IMR-90 (cell line): ENCODE measurements around the gene DHRS3. TPM values are rescaled to one million over a fixed set of nuclear protein-coding genes. Genes with fewer than 3 reads are reported as not detected.
"Not testable (repeated sequence)": the region's sequence is repeated elsewhere in the genome, so short reads cannot be mapped to it uniquely, and the experiment has no call there.

Experiments
- ATAC-seq: fragments of 200-7000 bp; cut with Tn5 transposase; 2 replicates; pipeline ENCODE4 v1.9.1; 2020; ENCODE audit warnings: low read depth, mild to moderate bottlenecking, moderate library complexity
- BruUV-seq: library from RNA; stranded (reverse); fragments of 400-500 nt; replicated peaks from 2 replicates; lab custom pipeline; 2021; lab: Mats Ljungman, UMichigan
- CTCF ChIA-PET: fragments of 300-600 bp; formaldehyde crosslinking; extraction: SDS; loops from one replicate; lab custom pipeline; 2021; ENCODE audit warnings: antibody characterized with exemption; lab: Yijun Ruan, JAX
- POLR2A ChIA-PET: fragments of 300-600 bp; sonication (Branson Sonifier 250); formaldehyde crosslinking; loops from one replicate; lab custom pipeline; 2022; ENCODE audit warnings: antibody characterized with exemption; ENCODE audit not compliant: unreplicated experiment; lab: Charles Lee
- DNase-seq: peaks from one replicate; pipeline ENCODE4 v3.0.0; 2013
- H2AFZ ChIP-seq: replicated peaks from 2 replicates; pipeline ENCODE3; 2013; ENCODE audit warnings: low read length, mild to moderate bottlenecking; ENCODE audit not compliant: poor library complexity
- H2AK5ac ChIP-seq: 2 replicates; pipeline ENCODE4 v1.6.1; 2013; ENCODE audit warnings: low read depth, low read length, inconsistent platforms
- H2AK9ac ChIP-seq: replicated peaks from 2 replicates; pipeline ENCODE3; 2013; ENCODE audit warnings: mild to moderate bottlenecking, low read depth, low read length, moderate library complexity; ENCODE audit not compliant: poor library complexity
- H2BK120ac ChIP-seq: 2 replicates; pipeline ENCODE4 v1.6.1; 2013; ENCODE audit warnings: low read depth, low read length, inconsistent platforms
- H2BK15ac ChIP-seq: 3 replicates; pipeline ENCODE4 v1.6.1; 2013; ENCODE audit warnings: low read depth, low read length, inconsistent platforms
- H2BK20ac ChIP-seq: 2 replicates; pipeline ENCODE4 v1.6.1; 2013; ENCODE audit warnings: low read depth, mild to moderate bottlenecking, inconsistent platforms, low read length, moderate library complexity
- H2BK5ac ChIP-seq: 2 replicates; pipeline ENCODE4 v1.6.1; 2013; ENCODE audit warnings: mild to moderate bottlenecking, low read depth, low read length, inconsistent platforms; ENCODE audit not compliant: poor library complexity, severe bottlenecking
- H3K14ac ChIP-seq: replicated peaks from 2 replicates; pipeline ENCODE4 v1.6.1; 2013; ENCODE audit warnings: low read depth, low read length, inconsistent platforms
- H3K18ac ChIP-seq: 2 replicates; pipeline ENCODE4 v1.6.1; 2013; ENCODE audit warnings: low read depth, low read length, control low read depth
- H3K23ac ChIP-seq: 2 replicates; pipeline ENCODE4 v1.6.1; 2013; ENCODE audit warnings: low read depth, low read length, inconsistent platforms
- H3K27ac ChIP-seq: 2 replicates; pipeline ENCODE4 v1.5.1; 2013; ENCODE audit warnings: mild to moderate bottlenecking, control low read depth, low read length; ENCODE audit not compliant: insufficient read depth
- H3K27me3 ChIP-seq: 2 replicates; pipeline ENCODE4 v1.6.1; 2013; ENCODE audit warnings: low read length; ENCODE audit not compliant: control insufficient read depth, insufficient read depth
- H3K36me3 ChIP-seq: 2 replicates; pipeline ENCODE4 v1.6.1; 2013; ENCODE audit warnings: low read length, mixed read lengths; ENCODE audit not compliant: control insufficient read depth, insufficient read depth
- H3K4ac ChIP-seq: 2 replicates; pipeline ENCODE4 v1.6.1; 2013; ENCODE audit warnings: low read depth, low read length, inconsistent platforms
- H3K4me1 ChIP-seq: 2 replicates; pipeline ENCODE4 v1.6.1; 2013; ENCODE audit warnings: low read length, mixed read lengths; ENCODE audit not compliant: control insufficient read depth, insufficient read depth
- H3K4me2 ChIP-seq: 2 replicates; pipeline ENCODE4 v1.6.1; 2013; ENCODE audit warnings: low read depth, mild to moderate bottlenecking, control low read depth, low read length, moderate library complexity
- H3K4me3 ChIP-seq: 2 replicates; pipeline ENCODE4 v1.5.1; 2013; ENCODE audit warnings: low read depth, mild to moderate bottlenecking, control low read depth, low read length, moderate library complexity; ENCODE audit not compliant: insufficient read depth
- H3K56ac ChIP-seq: 2 replicates; pipeline ENCODE4 v1.6.1; 2013; ENCODE audit warnings: low read length, inconsistent platforms; ENCODE audit not compliant: insufficient read depth; ENCODE audit errors: extremely low read depth
- H3K79me1 ChIP-seq, 2 experiments: 2 replicates each; pipeline ENCODE4 v1.6.1; 2013; ENCODE audit warnings: low read length in 2 of 2, inconsistent platforms in 1 of 2, low read depth in 1 of 2
- H3K9ac ChIP-seq: 2 replicates; pipeline ENCODE4 v1.6.1; 2013; ENCODE audit warnings: low read depth, low read length, control low read depth
- H3K9me1 ChIP-seq: 2 replicates; pipeline ENCODE4 v1.6.1; 2013; ENCODE audit warnings: low read length, inconsistent platforms; ENCODE audit not compliant: insufficient read depth
- H3K9me3 ChIP-seq: 2 replicates; pipeline ENCODE4 v1.6.1; 2013; ENCODE audit warnings: low read length; ENCODE audit not compliant: control insufficient read depth, insufficient read depth
- H4K20me1 ChIP-seq: 2 replicates; pipeline ENCODE4 v1.6.1; 2013; ENCODE audit warnings: low read length, inconsistent platforms; ENCODE audit not compliant: insufficient read depth
- H4K5ac ChIP-seq: 2 replicates; pipeline ENCODE4 v1.6.1; 2013; ENCODE audit warnings: mild to moderate bottlenecking, low read depth, low read length, control low read depth
- H4K8ac ChIP-seq, 2 experiments: 2 replicates each; pipeline ENCODE4 v1.6.1; 2013; ENCODE audit warnings: low read depth in 2 of 2, low read length in 2 of 2, control low read depth in 1 of 2, inconsistent platforms in 1 of 2
- H4K91ac ChIP-seq: 2 replicates; pipeline ENCODE4 v1.6.1; 2013; ENCODE audit warnings: low read depth, low read length, inconsistent platforms; ENCODE audit not compliant: insufficient read depth
- FOS ChIP-seq: fragments of 150-350 bp; IDR thresholded peaks from 2 replicates; pipeline ENCODE4 v1.6.1; 2016; ENCODE audit warnings: low read depth, low read length
- MAZ ChIP-seq: IDR thresholded peaks from 2 replicates; pipeline ENCODE4 v1.6.1; 2012; ENCODE audit warnings: low read depth, mild to moderate bottlenecking, low read length, improper control_type of control experiment, moderate library complexity, borderline replicate concordance
- WGBS, 2 experiments: methylation state at CpG; one replicate each; pipeline versions ENCODE4 v1.1.5 to v1.1.7; 2013; ENCODE audit warnings: missing lambda C conversion rate in 2 of 2; ENCODE audit not compliant: insufficient read length in 1 of 2; ENCODE audit errors: extremely low coverage in 2 of 2; 5-methylcytosine and 5-hydroxymethylcytosine counted together
- dilution Hi-C: fragments of 300-500 bp; cut with HindIII; formaldehyde crosslinking; loops from one replicate; pipeline ENCODE4 v1.14.3; 2018; ENCODE audit warnings: low sequenced_read_pairs; ENCODE audit not compliant: unreplicated experiment
- in situ Hi-C: fragments of 300-500 bp; cut with MboI; formaldehyde crosslinking; loops from 3 replicates; pipeline ENCODE4 v1.14.3; 2019; ENCODE audit warnings: low sequenced_read_pairs, inconsistent platforms, mixed read lengths
- intact Hi-C: fragments of 100-400 bp; cut with micrococcal nuclease; formaldehyde crosslinking; loops from 2 replicates; pipeline ENCODE4 v1.10.0; 2022
- polyA plus RNA-seq, 3 experiments: library from polyadenylated mRNA; depleted of rRNA; stranded (reverse); fragments of >200 nt; gene quantifications; 2 replicates each; pipeline ENCODE4 v1.2.3, GENCODE V29; 2012; ENCODE audit warnings: low replicate concordance in 1 of 3
- total RNA-seq: library from RNA; depleted of rRNA; stranded (reverse); fragments of >200 nt; gene quantifications from 2 replicates; pipeline ENCODE4 v1.2.3, GENCODE V29; 2012

The DHRS3 gene
- total and polyA plus RNA-seq, 2 of the 4 experiments (the other 2 are of a cell fraction): 11.2 to 14.5 TPM

GRCh38 chr1:12658531-12659453, 40.8 kb upstream of the DHRS3 start (continued):
- no peak for TF ChIP-seq MAZ
- no peak for TF ChIP-seq FOS

- H4K8ac ChIP-seq, POLR2A ChIA-PET, in situ Hi-C loops: not testable (repeated sequence)
Measured at GRCh38 chr1:12657885-12658512, 40.0 kb upstream of the DHRS3 start.

More at GRCh38 chr1:12657885-12658512, 40.0 kb upstream of the DHRS3 start:
- H2BK15ac ChIP-seq, BruUV-seq, dilution Hi-C loops, H3K4ac ChIP-seq, H3K9me3 ChIP-seq, H2AK9ac ChIP-seq, H3K9me1 ChIP-seq, H2BK20ac ChIP-seq, H3K4me1 ChIP-seq, H2BK120ac ChIP-seq, ATAC-seq, H3K79me1 ChIP-seq, H3K23ac ChIP-seq, H4K20me1 ChIP-seq, H4K91ac ChIP-seq, H3K27ac ChIP-seq, H4K5ac ChIP-seq, H2AFZ ChIP-seq, H3K56ac ChIP-seq, H3K14ac ChIP-seq, H3K9ac ChIP-seq, H2AK5ac ChIP-seq, H3K4me3 ChIP-seq, H3K4me2 ChIP-seq, DNase-seq, H2BK5ac ChIP-seq, H3K18ac ChIP-seq, H3K36me3 ChIP-seq: not testable (repeated sequence)
- WGBS, 2 experiments: no CpG with 5 or more reads among the region's 9 CpGs
- H3K27me3 ChIP-seq: peaks cover 26% of the 10 kb centered on the region
- intact Hi-C loops: loop anchor here (2.0 to 10.0 kb wide), 2 partner anchors 39 to 533 kb away; partner anchors contain the start of gene DHRS3
- CTCF ChIA-PET: interaction anchor here (0.5 to 1.7 kb wide), 6 partner anchors 10 to 344 kb away, joined by 3 to 15 read pairs (median 5); no protein-coding TSS in a partner anchor
